Muscle layer of duodenum (tissue), 2 donors: ENCODE data around the gene RDH16.
"Not testable (repeated sequence)": the region's sequence is repeated elsewhere in the genome, so short reads cannot be mapped to it uniquely, and the experiment has no call there.

Experiments
- H3K27ac ChIP-seq: one replicate; pipeline ENCODE4 v1.7.0; 2013; ENCODE audit warnings: mild to moderate bottlenecking, low read length
- H3K27me3 ChIP-seq: one replicate; pipeline ENCODE4 v1.7.0; 2013; ENCODE audit warnings: low read depth, mild to moderate bottlenecking, control low read depth, low read length
- H3K36me3 ChIP-seq, 2 donors: one replicate each; pipeline ENCODE4 v1.7.0; 2013; ENCODE audit warnings: low read length in 2 of 2, control low read depth in 1 of 2, mild to moderate bottlenecking in 1 of 2; ENCODE audit not compliant: insufficient read depth in 2 of 2, control insufficient read depth in 1 of 2
- H3K4me1 ChIP-seq, 2 donors: one replicate each; pipeline ENCODE4 v1.7.0; 2013; ENCODE audit warnings: low read length in 2 of 2, mild to moderate bottlenecking in 2 of 2, control low read depth in 1 of 2, moderate library complexity in 1 of 2; ENCODE audit not compliant: insufficient read depth in 2 of 2, control insufficient read depth in 1 of 2
- H3K4me3 ChIP-seq, 2 donors: one replicate each; pipeline ENCODE4 v1.7.0; 2013; ENCODE audit warnings: low read length in 2 of 2, low read depth in 1 of 2, mild to moderate bottlenecking in 1 of 2
- H3K9me3 ChIP-seq, 2 donors: one replicate each; pipeline ENCODE4 v1.7.0; 2013; ENCODE audit warnings: low read length in 2 of 2, control low read depth in 1 of 2, mild to moderate bottlenecking in 1 of 2; ENCODE audit not compliant: control insufficient read depth in 1 of 2
- donor health status: healthy.

Gene RDH16

GRCh38 chr12:56948881-56949280 is 8.5 kb downstream of the RDH16 start:
- no peaks in the 10 kb centered on the region for H3K4me1 ChIP-seq
- no peaks in the 10 kb centered on the region for H3K27me3 ChIP-seq
- H3K36me3 ChIP-seq = no peaks in the 10 kb centered on the region
- H3K4me3 ChIP-seq = no peak overlapping the region
- H3K9me3 ChIP-seq = no peaks in the 10 kb centered on the region
- no peak overlapping the region for H3K27ac ChIP-seq

GRCh38 chr12:56948457-56948777 is 9.0 kb downstream of the RDH16 start:
- H3K4me3 ChIP-seq = no peak overlapping the region
- H3K9me3 ChIP-seq = no peaks in the 10 kb centered on the region
- H3K27me3 ChIP-seq = no peaks in the 10 kb centered on the region
- no peaks in the 10 kb centered on the region for H3K4me1 ChIP-seq
- H3K36me3 ChIP-seq = no peaks in the 10 kb centered on the region
- no peak overlapping the region for H3K27ac ChIP-seq

- Histone ChIP-seq H3K36me3 (no peaks in the 10 kb centered on the region), H3K4me1 (no peaks in the 10 kb centered on the region), H3K4me3 (no peak overlapping the region), H3K27ac (no peak overlapping the region), H3K9me3 (no peaks in the 10 kb centered on the region), H3K27me3 (no peaks in the 10 kb centered on the region)
These were observed 9.6 kb downstream of the RDH16 start for GRCh38 chr12:56947633-56948456.

- Histone ChIP-seq H3K36me3 (no peaks in the 10 kb centered on the region), H3K27me3 (no peaks in the 10 kb centered on the region), H3K9me3 (no peaks in the 10 kb centered on the region), H3K27ac (no peak overlapping the region), H3K4me1 (peaks cover 10 to 15% of the 10 kb centered on the region in 2 donors), H3K4me3 (no peak overlapping the region)
These were observed 13.5 kb downstream of the RDH16 start for GRCh38 chr12:56943878-56944277.

GRCh38 chr12:56943374-56943773 is 14.0 kb downstream of the RDH16 start:
- not testable (repeated sequence) for H3K27me3 ChIP-seq, H3K4me3 ChIP-seq, H3K9me3 ChIP-seq, H3K27ac ChIP-seq, H3K36me3 ChIP-seq
- H3K4me1 ChIP-seq = peaks cover 10 to 15% of the 10 kb centered on the region in 2 donors

GRCh38 chr12:56941299-56942017 is 15.9 kb downstream of the RDH16 start:
- Histone ChIP-seq H3K27me3 (no peaks in the 10 kb centered on the region), H3K9me3 (no peaks in the 10 kb centered on the region), H3K4me3 (no peak overlapping the region), H3K27ac (no peak overlapping the region), H3K4me1 (peaks cover 10 to 15% of the 10 kb centered on the region in 2 donors), H3K36me3 (no peaks in the 10 kb centered on the region)

- H3K4me3 ChIP-seq, H3K27ac ChIP-seq: not testable (repeated sequence)
- peaks cover 10 to 15% of the 10 kb centered on the region in 2 donors for H3K4me1 ChIP-seq
These were observed 16.5 kb downstream of the RDH16 start for GRCh38 chr12:56940942-56941298.

GRCh38 chr12:56935752-56936151 is 21.7 kb downstream of the RDH16 start:
- H3K36me3 ChIP-seq = no peaks in the 10 kb centered on the region
- H3K27ac ChIP-seq = no peak overlapping the region
- no peaks in the 10 kb centered on the region for H3K9me3 ChIP-seq
- H3K27me3 ChIP-seq = no peaks in the 10 kb centered on the region
- H3K4me1 ChIP-seq = peaks cover 0 to 5% of the 10 kb centered on the region in 2 donors
- H3K4me3 ChIP-seq = no peak overlapping the region

More at GRCh38 chr12:56940942-56941298, 16.5 kb downstream of the RDH16 start:
- not testable (repeated sequence) for H3K9me3 ChIP-seq, H3K27me3 ChIP-seq, H3K36me3 ChIP-seq

- H3K36me3 ChIP-seq = no peaks in the 10 kb centered on the region
- H3K4me1 ChIP-seq = peaks cover 0 to 5% of the 10 kb centered on the region in 2 donors
- H3K27ac ChIP-seq = no peak overlapping the region
- H3K4me3 ChIP-seq = no peak overlapping the region
- no peaks in the 10 kb centered on the region for H3K9me3 ChIP-seq
- no peaks in the 10 kb centered on the region for H3K27me3 ChIP-seq
These were observed 22.3 kb downstream of the RDH16 start for GRCh38 chr12:56935157-56935556.

GRCh38 chr12:56933826-56934625 is 23.4 kb downstream of the RDH16 start, which contains the start of gene SDR9C7:
Gene SDR9C7, minus strand, starts transcription at chr12:56934408. Its CDS starts 147 bp downstream, at chr12:56934261.
- Histone ChIP-seq H3K4me3 (no peak within 1 kb of the TSS), H3K27ac (no peak within 1 kb of the TSS)

GRCh38 chr12:56932867-56933266 is 24.5 kb downstream of the RDH16 start:
- no peak overlapping the region for H3K4me3 ChIP-seq
- no peaks in the 10 kb centered on the region for H3K27me3 ChIP-seq
- no peak overlapping the region for H3K27ac ChIP-seq
- peaks cover 0 to 5% of the 10 kb centered on the region in 2 donors for H3K4me1 ChIP-seq
- no peaks in the 10 kb centered on the region for H3K36me3 ChIP-seq
- H3K9me3 ChIP-seq = no peaks in the 10 kb centered on the region

More at GRCh38 chr12:56933826-56934625, 23.4 kb downstream of the RDH16 start, which contains the start of gene SDR9C7:
- Histone ChIP-seq H3K9me3 (no peaks in the 10 kb centered on the region), H3K4me1 (peaks cover 0 to 5% of the 10 kb centered on the region in 2 donors), H3K27me3 (no peaks in the 10 kb centered on the region), H3K36me3 (no peaks in the 10 kb centered on the region)
